ENCODE data around the gene ZNF407.

- TF ChIP-seq FOSL1 (CRISPR knock-in tag; IDR thresholded peaks at IDR 0.05; ENCODE audit: borderline replicate concordance) (no peak), CTCF (CRISPR knock-in tag; IDR thresholded peaks at IDR 0.05) (no peak), ZNF235 (CRISPR knock-in tag; IDR thresholded peaks at IDR 0.05; ENCODE audit: borderline replicate concordance) (no peak), MYC (CRISPR knock-in tag; IDR thresholded peaks at IDR 0.05; ENCODE audit: borderline replicate concordance) (no peak), ZNF616 (CRISPR knock-in tag; IDR thresholded peaks at IDR 0.05; ENCODE audit: low read depth) (no peak), BRCA1 (CRISPR knock-in tag; IDR thresholded peaks at IDR 0.05) (no peak), USF2 (IDR thresholded peaks at IDR 0.05; ENCODE audit: low read depth, low read length) (no peak), USF2 (CRISPR knock-in tag; IDR thresholded peaks at IDR 0.05; ENCODE audit: borderline replicate concordance) (no peak), SIX1 (CRISPR knock-in tag; IDR thresholded peaks at IDR 0.05; ENCODE audit: borderline replicate concordance) (no peak), EZH2 (conservative IDR thresholded peaks at IDR 0.05; ENCODE audit: low read depth, low read length) (no peak), ZNF879 (CRISPR knock-in tag; IDR thresholded peaks at IDR 0.05) (no peak)
These were observed 235.3 kb downstream of the ZNF407 start for GRCh38 chr18:74832999-74833398.
